ENCODE measurements around the gene MRPL33. TPM values are rescaled to one million over a fixed set of nuclear protein-coding genes. Genes with fewer than 3 reads are reported as not detected.

MRPL33 gene
- 100 to 1,000 TPM; 152 to 352 (median 169) TPM for total RNA-seq

DNA sequence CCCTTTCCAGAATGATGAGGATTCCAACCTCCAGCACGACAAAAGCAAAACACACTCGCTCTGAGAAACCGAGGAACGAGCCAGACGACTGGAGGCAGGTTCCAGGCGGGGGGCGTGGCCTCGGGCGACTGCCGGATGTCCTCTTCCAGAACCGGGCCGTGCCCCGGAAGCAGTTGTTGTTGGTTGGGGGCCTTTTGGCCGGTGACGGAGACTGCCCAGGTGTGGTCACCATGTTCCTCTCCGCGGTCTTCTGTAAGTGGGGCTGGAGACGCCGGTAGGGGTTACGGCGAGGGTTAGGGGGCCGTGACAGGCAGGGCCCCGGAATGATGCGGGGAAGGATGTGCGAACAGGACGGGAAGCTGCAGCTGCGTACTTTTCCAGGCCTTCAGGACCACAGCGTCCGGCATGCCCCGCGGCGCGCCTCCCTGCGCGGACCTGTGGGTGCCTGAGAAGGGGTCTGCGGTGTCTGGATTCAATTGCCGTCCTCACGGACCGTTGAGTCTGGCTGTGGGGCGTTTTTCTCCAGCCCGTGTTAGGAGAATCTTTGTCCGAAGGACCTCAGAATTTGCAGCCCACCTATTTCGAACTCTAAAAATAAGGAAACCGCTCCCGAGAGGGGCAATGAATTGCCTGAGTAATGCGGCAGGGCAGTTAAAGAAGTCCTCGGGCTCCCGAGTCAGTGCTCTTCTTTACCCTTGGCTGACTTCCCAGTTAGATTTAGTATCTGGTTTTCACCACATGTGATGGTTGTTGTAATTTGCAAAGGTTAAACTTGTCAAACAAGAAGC is at the start of gene MRPL33:
TSS of gene MRPL33 (plus strand) at position 172 of the 788 bp plus-strand sequence. CDS start at position 231, 59 bp downstream.
- peak; percentile 96 to 99 (median 98) for ATAC-seq (replicated peaks in 6 of 8)
- Histone ChIP-seq H3K4me1 (replicated peaks in 1 of 2) (peaks cover 13 to 15% of the 10 kb centered on the region in 2 donors), H3K27ac (peak within 1 kb of the TSS; percentile 86 to 97), H3K4me3 (peak within 1 kb of the TSS; percentile 63 to 87 (median 68))
- in situ Hi-C loops (cut with MboI; ENCODE audit: low pct_unique_long_range_greater_than_20kb in 2 of 9, low sequenced_read_pairs in 9 of 9, unreplicated experiment in 9 of 9): loop anchor here in 1 of 9 experiments (25.0 kb wide), 1 partner anchor 666 kb away; no protein-coding TSS in a partner anchor
- 0 to 5% (median 0%) methylated on average over 2 to 28 of the region's 48 CpGs; no CpG with 5 or more reads in 2 of the 10 experiments for WGBS, 10 experiments

DNA sequence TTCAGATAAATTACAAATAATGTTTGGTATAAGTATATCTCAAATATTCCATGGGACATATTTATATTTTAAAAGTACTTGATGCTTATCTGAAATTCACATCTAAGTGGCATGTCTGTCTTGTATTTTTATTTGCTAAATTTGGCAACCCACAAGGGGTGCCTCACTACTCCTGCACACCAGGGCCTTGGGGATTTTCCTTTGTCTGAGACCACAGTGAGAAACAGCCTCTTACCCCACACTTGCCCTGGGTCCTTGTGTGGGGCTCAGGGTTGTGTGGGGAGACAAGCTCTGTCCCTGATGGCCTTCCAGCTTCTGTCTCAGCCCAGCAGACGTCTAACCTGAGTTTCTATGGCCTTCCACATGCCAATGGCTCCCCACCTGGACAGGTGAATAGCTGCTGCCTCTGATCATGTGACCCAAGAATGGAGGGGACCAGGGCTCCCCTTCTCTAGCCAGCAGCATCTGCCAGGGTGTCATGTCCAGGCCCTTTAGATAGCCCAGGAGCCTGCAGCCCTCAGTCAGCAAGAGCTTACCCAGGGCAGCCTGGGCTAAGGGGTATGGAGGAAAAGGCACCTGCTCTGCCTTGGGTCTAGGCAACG is 49.5 kb upstream of the MRPL33 start:
- in situ Hi-C loops (cut with MboI; ENCODE audit: low pct_unique_long_range_greater_than_20kb in 2 of 9, low sequenced_read_pairs in 9 of 9, unreplicated experiment in 9 of 9): loop anchor here in 2 of 9 experiments (25.0 kb wide), 1 partner anchor 665 kb away; the partner anchor contains the start of gene FOSL2 (in 2 of the 2)
- WGBS, 10 experiments: 100% methylated on average over 1 of the region's 2 CpGs; no CpG with 5 or more reads in 8 of the 10 experiments
- no peak overlapping the region for H3K4me3 ChIP-seq
- ATAC-seq (replicated peaks in 6 of 8): no peak
- no peak overlapping the region for H3K27ac ChIP-seq
- H3K4me1 ChIP-seq (replicated peaks in 1 of 2): peaks cover 12 to 15% of the 10 kb centered on the region in 2 donors

DNA sequence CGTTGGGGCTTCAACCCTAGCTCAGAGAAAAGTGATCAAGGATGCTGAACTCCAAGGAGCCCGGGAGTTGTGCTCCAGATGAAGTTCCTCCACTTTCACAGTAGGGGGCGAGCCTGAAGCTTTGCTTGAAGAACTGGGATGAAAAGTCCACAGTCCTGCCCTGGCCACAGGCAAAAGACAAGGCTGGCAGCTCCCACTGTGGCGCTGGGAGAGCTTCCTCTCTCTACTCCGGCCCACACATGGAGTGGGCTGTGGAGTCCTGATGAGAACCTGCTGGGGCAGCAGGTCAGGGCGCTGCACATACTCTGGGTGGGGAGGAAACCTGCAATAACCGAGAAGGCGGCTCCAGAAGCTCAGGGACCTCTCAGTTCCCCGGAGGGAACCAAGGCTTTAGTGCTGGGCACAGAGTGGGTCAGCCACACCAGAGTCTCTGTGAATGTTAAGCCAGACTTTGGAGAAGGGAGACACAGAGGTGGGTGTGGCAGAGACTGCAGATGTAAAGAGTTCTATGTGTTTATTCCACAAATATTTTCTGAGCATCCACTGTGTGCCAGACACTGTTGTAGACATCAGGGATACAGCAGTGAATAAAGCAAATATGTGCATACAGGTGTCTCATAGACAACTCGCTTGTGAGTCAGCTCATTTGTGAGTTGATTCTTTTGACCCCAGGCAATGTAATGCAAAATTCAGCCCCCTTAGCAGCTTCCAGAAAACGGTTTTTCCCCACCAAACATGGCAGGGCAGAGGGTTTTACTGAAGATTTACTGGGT is 48.0 kb upstream of the MRPL33 start:
- WGBS, 10 experiments: 0 to 65% (median 4%) methylated on average over 1 to 7 of the region's 11 CpGs; no CpG with 5 or more reads in 2 of the 10 experiments
- Histone ChIP-seq H3K4me3 (no peak overlapping the region), H3K27ac (no peak overlapping the region), H3K4me1 (replicated peaks in 1 of 2) (peaks cover 12 to 15% of the 10 kb centered on the region in 2 donors)
- in situ Hi-C loops (cut with MboI; ENCODE audit: low pct_unique_long_range_greater_than_20kb in 2 of 9, low sequenced_read_pairs in 9 of 9, unreplicated experiment in 9 of 9): loop anchor here in 2 of 9 experiments (25.0 kb wide), 1 partner anchor 664 kb away; the partner anchor contains the start of gene FOSL2 (in 2 of the 2)
- ATAC-seq (replicated peaks in 6 of 8): peak; percentile 21 to 88 (median 28)

DNA sequence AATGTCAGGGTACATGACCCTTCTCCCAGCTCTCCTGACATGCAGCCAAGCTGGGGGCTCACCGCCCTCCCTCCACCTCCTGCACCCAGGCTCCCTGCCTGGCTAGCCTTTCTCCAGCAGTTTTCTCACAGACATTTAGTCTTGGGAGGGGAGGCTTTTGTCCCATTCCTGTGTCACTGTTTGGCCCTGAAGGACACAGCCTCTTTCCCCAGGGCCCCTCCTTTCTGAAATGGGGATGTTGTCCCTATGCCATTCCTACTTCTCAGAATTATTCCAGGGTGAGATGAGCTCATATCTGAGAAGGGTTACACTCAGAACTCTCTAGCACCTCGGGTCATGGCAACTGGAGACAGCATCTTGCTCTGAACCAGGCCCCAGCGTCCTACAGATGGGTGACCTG is 47.3 kb upstream of the MRPL33 start:
- Histone ChIP-seq H3K27ac (no peak overlapping the region), H3K4me3 (no peak overlapping the region), H3K4me1 (replicated peaks in 1 of 2) (peaks cover 12 to 15% of the 10 kb centered on the region in 2 donors)
- ATAC-seq (replicated peaks in 6 of 8): peak in 5 of 8 experiments; percentile 4 to 25 (median 6)
- in situ Hi-C loops (cut with MboI; ENCODE audit: low pct_unique_long_range_greater_than_20kb in 2 of 9, low sequenced_read_pairs in 9 of 9, unreplicated experiment in 9 of 9): loop anchor here in 2 of 9 experiments (25.0 kb wide), 1 partner anchor 663 kb away; the partner anchor contains the start of gene FOSL2 (in 2 of the 2)
- WGBS, 10 experiments: 46 to 100% (median 73%) methylated on average over 1 to 2 of the region's 3 CpGs; no CpG with 5 or more reads in 6 of the 10 experiments

DNA sequence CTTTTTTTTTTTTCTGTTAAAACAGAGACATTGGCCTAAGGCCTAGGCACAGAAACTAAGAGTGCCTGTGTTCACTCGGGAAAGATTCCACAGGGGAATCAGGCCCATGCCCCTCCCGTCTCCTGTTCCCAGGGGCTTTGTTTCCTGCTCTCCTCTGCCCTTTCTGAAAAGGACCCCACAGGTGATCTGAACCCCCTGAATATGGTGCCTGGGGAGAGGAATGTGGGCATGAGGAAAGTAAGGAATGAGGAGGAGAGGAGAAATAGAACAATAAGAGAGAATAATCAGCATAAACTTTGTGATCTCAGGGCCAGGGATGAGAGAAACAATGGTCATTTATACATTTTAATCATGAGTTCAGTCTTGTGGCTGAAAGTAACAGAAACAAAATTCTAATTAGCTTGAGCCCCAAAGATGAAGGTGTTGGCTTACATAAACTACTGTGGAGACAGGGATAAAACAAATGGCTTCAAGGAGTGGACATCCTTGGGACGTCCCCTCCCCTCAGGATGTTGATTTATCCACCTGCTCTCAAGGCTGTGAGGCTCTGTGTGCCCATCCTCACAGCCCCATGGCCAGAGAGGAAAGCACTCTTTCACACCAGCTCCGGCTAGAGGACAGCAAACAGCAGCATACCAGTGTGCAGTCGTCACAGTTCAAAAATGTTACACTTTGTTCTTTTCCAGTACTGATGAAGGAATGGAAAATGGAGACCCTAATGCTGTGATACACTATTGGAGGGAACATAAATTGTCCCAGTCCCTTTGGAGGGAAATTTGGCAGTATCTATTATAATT is 46.4 kb upstream of the MRPL33 start:
- ATAC-seq (replicated peaks in 6 of 8): peak in 4 of 8 experiments; percentile 7 to 74 (median 30)
- 46 to 80% (median 61%) methylated on average over 1 to 5 of the region's 5 CpGs for WGBS, 10 experiments
- in situ Hi-C loops (cut with MboI; ENCODE audit: low pct_unique_long_range_greater_than_20kb in 2 of 9, low sequenced_read_pairs in 9 of 9, unreplicated experiment in 9 of 9): loop anchor here in 3 of 9 experiments (25.0 kb wide), 2 partner anchors 662 to 687 kb away; partner anchors contain the start of gene FOSL2 (in 2 of the 3)
- no peak overlapping the region for H3K4me3 ChIP-seq
- no peak overlapping the region for H3K27ac ChIP-seq
- H3K4me1 ChIP-seq (replicated peaks in 1 of 2): peaks cover 12 to 15% of the 10 kb centered on the region in 2 donors

DNA sequence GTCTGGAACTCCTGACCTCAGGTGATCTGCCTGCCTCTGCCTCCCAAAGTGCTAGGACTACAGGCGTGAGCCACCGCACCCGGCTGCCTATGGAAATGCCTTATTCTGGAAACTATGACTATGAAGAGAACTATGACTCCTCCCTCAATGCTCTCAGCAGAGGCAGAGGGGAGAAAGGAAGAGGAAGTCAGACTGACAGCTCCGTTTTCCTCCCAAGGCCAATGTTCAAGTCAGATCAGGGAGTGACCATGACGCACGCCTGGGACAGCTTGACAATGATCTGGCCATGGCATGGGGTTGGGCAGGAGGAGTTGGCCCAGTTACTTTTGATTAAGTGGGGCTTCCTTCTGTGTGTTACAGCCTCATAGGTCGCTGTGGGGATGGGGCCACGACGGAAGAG is 44.3 kb upstream of the MRPL33 start:
- ATAC-seq (replicated peaks in 6 of 8): no peak
- no peak overlapping the region for H3K27ac ChIP-seq
- WGBS, 10 experiments: 80 to 100% (median 84%) methylated on average over 2 to 6 of the region's 9 CpGs; no CpG with 5 or more reads in 3 of the 10 experiments
- peaks cover 12 to 15% of the 10 kb centered on the region in 2 donors for H3K4me1 ChIP-seq (replicated peaks in 1 of 2)
- H3K4me3 ChIP-seq: no peak overlapping the region
- in situ Hi-C loops (cut with MboI; ENCODE audit: low pct_unique_long_range_greater_than_20kb in 2 of 9, low sequenced_read_pairs in 9 of 9, unreplicated experiment in 9 of 9): loop anchor here in 1 of 9 experiments (25.0 kb wide), 1 partner anchor 685 kb away; no protein-coding TSS in a partner anchor

DNA sequence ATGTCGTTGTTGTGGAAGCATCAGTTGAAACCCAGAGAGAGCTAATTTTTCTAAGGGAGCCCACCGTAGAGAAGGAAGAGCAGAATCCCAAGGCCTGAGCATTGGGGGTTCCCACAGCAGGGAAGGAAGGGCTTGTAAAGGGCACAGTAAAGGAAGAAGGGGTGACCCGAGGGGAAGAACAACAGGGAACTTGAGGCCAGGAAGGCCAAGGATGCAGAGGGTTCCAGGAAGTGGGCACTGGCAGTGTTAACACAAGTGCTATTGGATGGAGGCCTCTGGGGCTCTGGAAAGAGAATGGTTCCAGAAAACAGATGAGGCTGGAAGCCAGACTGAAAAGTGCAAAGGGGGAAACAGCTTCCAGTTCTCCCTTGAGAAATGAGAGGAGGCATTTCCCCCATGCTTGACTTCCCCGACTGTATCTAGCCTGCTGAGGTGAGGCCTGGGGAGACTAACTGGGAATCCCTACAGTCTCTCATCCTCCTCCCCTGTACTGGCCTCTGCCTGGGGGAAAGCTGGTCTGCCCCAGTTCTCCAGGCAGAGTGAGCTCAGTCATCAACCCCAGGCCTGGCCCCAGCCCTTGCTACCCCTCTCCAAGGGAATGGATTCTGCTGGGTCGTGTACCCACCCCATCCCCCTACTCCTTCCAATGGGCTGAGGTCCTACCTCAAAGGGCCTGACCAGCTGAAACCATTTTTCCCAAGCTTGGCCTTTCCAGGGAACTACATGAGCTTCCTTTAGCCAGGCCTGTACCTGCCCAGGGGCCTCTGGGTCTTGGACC is 43.2 kb upstream of the MRPL33 start:
- WGBS, 10 experiments: 0 to 90% (median 74%) methylated on average over 1 to 3 of the region's 5 CpGs; no CpG with 5 or more reads in 4 of the 10 experiments
- H3K27ac ChIP-seq: no peak overlapping the region
- no peak overlapping the region for H3K4me3 ChIP-seq
- in situ Hi-C loops (cut with MboI; ENCODE audit: low pct_unique_long_range_greater_than_20kb in 2 of 9, low sequenced_read_pairs in 9 of 9, unreplicated experiment in 9 of 9): loop anchor here in 1 of 9 experiments (25.0 kb wide), 1 partner anchor 684 kb away; no protein-coding TSS in a partner anchor
- peaks cover 12 to 15% of the 10 kb centered on the region in 2 donors for H3K4me1 ChIP-seq (replicated peaks in 1 of 2)
- peak in 2 of 8 experiments; percentile 16 to 29 for ATAC-seq (replicated peaks in 6 of 8)

DNA sequence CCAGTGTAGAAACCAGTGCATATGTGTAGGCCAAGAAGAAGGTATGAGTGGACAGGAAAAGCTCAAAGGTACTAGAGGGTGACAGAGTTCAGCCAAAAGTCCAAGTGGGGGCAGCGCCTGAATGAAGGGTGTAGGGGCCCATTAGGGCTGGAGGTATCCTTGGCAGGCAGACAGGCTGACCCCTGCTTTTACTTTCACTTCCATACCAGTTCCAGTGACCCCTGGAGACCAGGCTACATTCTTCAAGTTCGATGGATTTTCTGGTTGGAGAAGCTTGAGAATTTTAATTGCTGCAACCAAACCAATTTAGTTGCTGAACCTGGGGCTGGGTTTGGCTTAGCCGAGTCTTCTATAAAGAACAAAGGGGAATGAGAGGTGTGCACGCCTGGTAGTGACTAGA is 42.3 kb upstream of the MRPL33 start:
- ATAC-seq (replicated peaks in 6 of 8): no peak
- 50 to 80% (median 62%) methylated on average over 1 to 4 of the region's 4 CpGs; no CpG with 5 or more reads in 5 of the 10 experiments for WGBS, 10 experiments
- Histone ChIP-seq H3K27ac (no peak overlapping the region), H3K4me1 (replicated peaks in 1 of 2) (peaks cover 6 to 7% of the 10 kb centered on the region in 2 donors), H3K4me3 (no peak overlapping the region)
- in situ Hi-C loops (cut with MboI; ENCODE audit: low pct_unique_long_range_greater_than_20kb in 2 of 9, low sequenced_read_pairs in 9 of 9, unreplicated experiment in 9 of 9): loop anchor here in 1 of 9 experiments (25.0 kb wide), 1 partner anchor 683 kb away; no protein-coding TSS in a partner anchor

DNA sequence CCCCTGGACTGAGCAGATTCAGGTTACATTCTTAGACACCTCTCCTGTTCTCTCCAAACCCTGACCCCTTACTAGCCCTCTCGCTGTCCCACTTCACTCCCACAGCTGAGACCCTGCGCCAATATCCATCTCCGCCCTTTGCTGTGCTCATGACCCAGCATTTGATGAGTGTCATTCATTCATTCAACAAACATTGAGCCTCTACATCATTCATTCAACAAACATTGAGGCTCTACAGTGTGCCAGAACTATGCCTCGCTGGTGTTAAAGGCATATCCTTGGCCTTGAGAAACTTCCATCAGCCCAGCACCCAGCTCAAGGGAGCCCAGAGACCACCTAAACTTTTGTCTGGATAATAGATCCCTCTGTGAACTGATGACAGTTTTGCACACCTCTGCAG is 41.9 kb upstream of the MRPL33 start:
- no peak overlapping the region for H3K4me3 ChIP-seq
- ATAC-seq (replicated peaks in 6 of 8): no peak
- H3K27ac ChIP-seq: no peak overlapping the region
- in situ Hi-C loops (cut with MboI; ENCODE audit: low pct_unique_long_range_greater_than_20kb in 2 of 9, low sequenced_read_pairs in 9 of 9, unreplicated experiment in 9 of 9): loop anchor here in 1 of 9 experiments (25.0 kb wide), 1 partner anchor 683 kb away; no protein-coding TSS in a partner anchor
- peaks cover 3 to 5% of the 10 kb centered on the region in 2 donors for H3K4me1 ChIP-seq (replicated peaks in 1 of 2)
- WGBS, 10 experiments: 92 to 100% (median 100%) methylated on average over 1 to 4 of the region's 4 CpGs; no CpG with 5 or more reads in 5 of the 10 experiments

DNA sequence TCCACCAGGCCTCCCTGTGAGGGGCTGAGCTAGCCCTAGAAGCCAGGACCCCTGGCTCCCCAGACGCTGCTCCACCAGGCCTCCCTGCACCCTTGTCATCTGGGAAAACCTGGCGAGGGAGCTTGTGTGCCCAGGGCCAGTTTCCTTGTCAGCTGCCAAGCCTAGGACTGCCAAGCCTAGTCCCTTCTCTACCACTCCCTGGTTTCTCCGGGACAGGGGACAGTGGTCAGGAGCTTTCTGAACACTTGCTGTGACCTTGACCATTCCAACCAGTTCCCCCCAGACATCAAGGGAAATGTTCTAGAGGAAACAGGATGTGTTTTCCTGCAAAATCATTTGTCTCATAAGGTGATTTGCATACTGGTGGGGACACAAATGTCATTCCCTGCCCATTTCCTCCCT is 41.3 kb upstream of the MRPL33 start:
- ATAC-seq (replicated peaks in 6 of 8): no peak
- in situ Hi-C loops (cut with MboI; ENCODE audit: low pct_unique_long_range_greater_than_20kb in 2 of 9, low sequenced_read_pairs in 9 of 9, unreplicated experiment in 9 of 9): loop anchor here in 1 of 9 experiments (25.0 kb wide), 1 partner anchor 682 kb away; no protein-coding TSS in a partner anchor

More for the DNA sequence above, 41.3 kb upstream of the MRPL33 start:
- Histone ChIP-seq H3K4me1 (replicated peaks in 1 of 2) (peaks cover 0 to 3% of the 10 kb centered on the region in 2 donors), H3K4me3 (no peak overlapping the region), H3K27ac (no peak overlapping the region)
- 20 to 100% (median 61%) methylated on average over 1 to 3 of the region's 3 CpGs; no CpG with 5 or more reads in 3 of the 10 experiments for WGBS, 10 experiments
